Stimulated activated CD8-positive, alpha-beta memory T cell treated with anti-CD3 and anti-CD28 coated beads, Interleukin-7, amount 100 ng/mL, for 24 hours (primary cell): ENCODE results near the gene MORN1.
"Not testable (repeated sequence)": the region's sequence is repeated elsewhere in the genome, so short reads cannot be mapped to it uniquely, and the experiment has no call there.

ENCODE experiments used
- DNase-seq: peaks from one replicate; pipeline ENCODE4 v3.0.0-alpha.2; 2020; ENCODE audit warnings: low read depth

MORN1 gene

GRCh38 chr1:2335721-2336455 lies 55.5 kb downstream of the MORN1 start:
- no peak for DNase-seq

GRCh38 chr1:2334883-2335534 lies 56.3 kb downstream of the MORN1 start:
- no peak for DNase-seq

- DNase-seq, result no peak
Measured at GRCh38 chr1:2334366-2334765, 57.0 kb downstream of the MORN1 start.

- not testable (repeated sequence) for DNase-seq
Measured at GRCh38 chr1:2331580-2331979, 59.8 kb downstream of the MORN1 start.

- DNase-seq, result no peak
Measured at GRCh38 chr1:2331200-2331544, 60.2 kb downstream of the MORN1 start.

GRCh38 chr1:2330519-2331199 lies 60.7 kb downstream of the MORN1 start:
- DNase-seq, result no peak

- DNase-seq, result no peak
Measured at GRCh38 chr1:2330035-2330434, 61.3 kb downstream of the MORN1 start.

GRCh38 chr1:2328676-2329455 lies 62.5 kb downstream of the MORN1 start:
- DNase-seq, result no peak

GRCh38 chr1:2327841-2328240 lies 63.5 kb downstream of the MORN1 start:
- no peak for DNase-seq

GRCh38 chr1:2327162-2327561 lies 64.2 kb downstream of the MORN1 start:
- DNase-seq, result not testable (repeated sequence)

GRCh38 chr1:2326524-2326923 lies 64.8 kb downstream of the MORN1 start:
- no peak for DNase-seq

GRCh38 chr1:2324553-2325366 lies 66.6 kb downstream of the MORN1 start:
- DNase-seq, result no peak

GRCh38 chr1:2323451-2323974 lies 67.8 kb downstream of the MORN1 start:
- no peak for DNase-seq

GRCh38 chr1:2322581-2323211 lies 68.7 kb downstream of the MORN1 start:
- no peak for DNase-seq

- DNase-seq, result no peak
Measured at GRCh38 chr1:2322065-2322571, 69.2 kb downstream of the MORN1 start.

- no peak for DNase-seq
Measured at GRCh38 chr1:2320760-2321667, 70.3 kb downstream of the MORN1 start.

- no peak for DNase-seq
Measured at GRCh38 chr1:2320006-2320405, 71.3 kb downstream of the MORN1 start.

GRCh38 chr1:2319291-2319690 lies 72.1 kb downstream of the MORN1 start:
- no peak for DNase-seq
